WTC11 (cell line): ENCODE data around the gene MNS1.

ENCODE experiments used
- CTCF ChIP-seq: fragments of 200-600 bp; IDR thresholded peaks from 2 replicates; pipeline ENCODE4 v1.8.0; 2022; ENCODE audit warnings: antibody characterized with exemption
- ELF4 ChIP-seq: sonication (generic); formaldehyde crosslinking; IDR thresholded peaks from 2 replicates; pipeline ENCODE4 v1.8.1; 2022; ENCODE audit warnings: low read depth, mild to moderate bottlenecking, moderate library complexity, missing genetic modification reagents
- ESRRA ChIP-seq: sonication (generic); formaldehyde crosslinking; IDR thresholded peaks from 2 replicates; pipeline ENCODE4 v1.8.1; 2022; ENCODE audit warnings: mild to moderate bottlenecking, missing genetic modification reagents, borderline replicate concordance
- FOXK1 ChIP-seq: sonication (generic); formaldehyde crosslinking; IDR thresholded peaks from 2 replicates; pipeline ENCODE4 v1.8.0; 2022; ENCODE audit warnings: mild to moderate bottlenecking, moderate library complexity, missing genetic modification reagents
- JUN ChIP-seq: sonication (generic); formaldehyde crosslinking; IDR thresholded peaks from 2 replicates; pipeline ENCODE4 v1.8.0; 2023; ENCODE audit warnings: mild to moderate bottlenecking, missing genetic modification reagents
- MAX ChIP-seq: sonication (generic); formaldehyde crosslinking; IDR thresholded peaks from 2 replicates; pipeline ENCODE4 v1.8.0; 2022; ENCODE audit warnings: mild to moderate bottlenecking, missing genetic modification reagents
- NFYB ChIP-seq: sonication (generic); formaldehyde crosslinking; conservative IDR thresholded peaks from 2 replicates; pipeline ENCODE4 v1.8.0; 2022; ENCODE audit warnings: low read depth, missing genetic modification reagents
- TEAD1 ChIP-seq: sonication (generic); formaldehyde crosslinking; IDR thresholded peaks from 2 replicates; pipeline ENCODE4 v1.8.0; 2022; ENCODE audit warnings: mild to moderate bottlenecking, missing genetic modification reagents
- ZNF121 ChIP-seq: sonication (generic); formaldehyde crosslinking; IDR thresholded peaks from 2 replicates; pipeline ENCODE4 v1.8.0; 2023; ENCODE audit warnings: missing genetic modification reagents
- TF ChIP-seq, protein P1 (sequence below): sonication (generic); formaldehyde crosslinking; IDR thresholded peaks from 2 replicates; pipeline ENCODE4 v1.8.1; 2022; ENCODE audit warnings: mild to moderate bottlenecking, moderate library complexity, missing genetic modification reagents
- TF ChIP-seq, protein P2 (sequence below): sonication (generic); formaldehyde crosslinking; IDR thresholded peaks from 2 replicates; pipeline ENCODE4 v1.8.1; 2023; ENCODE audit warnings: mild to moderate bottlenecking, missing genetic modification reagents, borderline replicate concordance

GRCh38 chr15:56383010-56383409 is 81.9 kb downstream of the MNS1 start:
- no peak for TF ChIP-seq ELF4 (CRISPR knock-in tag)
- no peak for TF ChIP-seq ESRRA (CRISPR knock-in tag)
- TF ChIP-seq, protein P1, sequence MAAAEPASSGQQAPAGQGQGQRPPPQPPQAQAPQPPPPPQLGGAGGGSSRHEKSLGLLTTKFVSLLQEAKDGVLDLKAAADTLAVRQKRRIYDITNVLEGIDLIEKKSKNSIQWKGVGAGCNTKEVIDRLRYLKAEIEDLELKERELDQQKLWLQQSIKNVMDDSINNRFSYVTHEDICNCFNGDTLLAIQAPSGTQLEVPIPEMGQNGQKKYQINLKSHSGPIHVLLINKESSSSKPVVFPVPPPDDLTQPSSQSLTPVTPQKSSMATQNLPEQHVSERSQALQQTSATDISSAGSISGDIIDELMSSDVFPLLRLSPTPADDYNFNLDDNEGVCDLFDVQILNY (CRISPR knock-in tag) = no peak
- TF ChIP-seq CTCF = no peak
- TF ChIP-seq TEAD1 (CRISPR knock-in tag) = no peak
- TF ChIP-seq ZNF121 (CRISPR knock-in tag) = no peak
- TF ChIP-seq, protein P2, sequence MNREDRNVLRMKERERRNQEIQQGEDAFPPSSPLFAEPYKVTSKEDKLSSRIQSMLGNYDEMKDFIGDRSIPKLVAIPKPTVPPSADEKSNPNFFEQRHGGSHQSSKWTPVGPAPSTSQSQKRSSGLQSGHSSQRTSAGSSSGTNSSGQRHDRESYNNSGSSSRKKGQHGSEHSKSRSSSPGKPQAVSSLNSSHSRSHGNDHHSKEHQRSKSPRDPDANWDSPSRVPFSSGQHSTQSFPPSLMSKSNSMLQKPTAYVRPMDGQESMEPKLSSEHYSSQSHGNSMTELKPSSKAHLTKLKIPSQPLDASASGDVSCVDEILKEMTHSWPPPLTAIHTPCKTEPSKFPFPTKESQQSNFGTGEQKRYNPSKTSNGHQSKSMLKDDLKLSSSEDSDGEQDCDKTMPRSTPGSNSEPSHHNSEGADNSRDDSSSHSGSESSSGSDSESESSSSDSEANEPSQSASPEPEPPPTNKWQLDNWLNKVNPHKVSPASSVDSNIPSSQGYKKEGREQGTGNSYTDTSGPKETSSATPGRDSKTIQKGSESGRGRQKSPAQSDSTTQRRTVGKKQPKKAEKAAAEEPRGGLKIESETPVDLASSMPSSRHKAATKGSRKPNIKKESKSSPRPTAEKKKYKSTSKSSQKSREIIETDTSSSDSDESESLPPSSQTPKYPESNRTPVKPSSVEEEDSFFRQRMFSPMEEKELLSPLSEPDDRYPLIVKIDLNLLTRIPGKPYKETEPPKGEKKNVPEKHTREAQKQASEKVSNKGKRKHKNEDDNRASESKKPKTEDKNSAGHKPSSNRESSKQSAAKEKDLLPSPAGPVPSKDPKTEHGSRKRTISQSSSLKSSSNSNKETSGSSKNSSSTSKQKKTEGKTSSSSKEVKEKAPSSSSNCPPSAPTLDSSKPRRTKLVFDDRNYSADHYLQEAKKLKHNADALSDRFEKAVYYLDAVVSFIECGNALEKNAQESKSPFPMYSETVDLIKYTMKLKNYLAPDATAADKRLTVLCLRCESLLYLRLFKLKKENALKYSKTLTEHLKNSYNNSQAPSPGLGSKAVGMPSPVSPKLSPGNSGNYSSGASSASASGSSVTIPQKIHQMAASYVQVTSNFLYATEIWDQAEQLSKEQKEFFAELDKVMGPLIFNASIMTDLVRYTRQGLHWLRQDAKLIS = no peak
- TF ChIP-seq FOXK1 = no peak
- TF ChIP-seq NFYB (CRISPR knock-in tag) = no peak
- TF ChIP-seq JUN = no peak
- TF ChIP-seq MAX = no peak
